ENCODE measurements around the gene SUGCT. TPM values are rescaled to one million over a fixed set of nuclear protein-coding genes. Genes with fewer than 3 reads are reported as not detected.

SUGCT gene
- polyA plus RNA-seq, 1 of the 3 experiments (the other 2 are of a cell fraction): 53.7 TPM

DNA sequence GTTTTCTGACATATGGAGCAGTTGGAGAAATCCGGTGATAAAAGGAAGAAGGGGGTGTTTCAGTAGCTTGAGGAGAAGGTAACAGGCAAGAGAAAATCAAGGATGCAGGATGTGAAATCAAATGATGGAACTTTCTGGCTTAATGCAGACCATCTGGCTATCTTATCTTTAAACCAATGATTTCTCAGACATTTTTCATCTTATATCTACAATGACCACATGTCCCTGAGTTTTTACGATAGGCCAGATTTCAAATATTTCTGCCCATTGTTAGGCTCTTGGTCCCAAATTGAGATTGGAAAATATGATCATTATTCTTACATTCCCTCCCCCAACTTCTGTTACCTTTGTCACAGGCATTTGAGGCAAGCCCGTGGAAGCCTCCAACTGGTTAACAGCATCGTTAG is 486.8 kb downstream of the SUGCT start (continued):
- TF ChIP-seq, protein P1, sequence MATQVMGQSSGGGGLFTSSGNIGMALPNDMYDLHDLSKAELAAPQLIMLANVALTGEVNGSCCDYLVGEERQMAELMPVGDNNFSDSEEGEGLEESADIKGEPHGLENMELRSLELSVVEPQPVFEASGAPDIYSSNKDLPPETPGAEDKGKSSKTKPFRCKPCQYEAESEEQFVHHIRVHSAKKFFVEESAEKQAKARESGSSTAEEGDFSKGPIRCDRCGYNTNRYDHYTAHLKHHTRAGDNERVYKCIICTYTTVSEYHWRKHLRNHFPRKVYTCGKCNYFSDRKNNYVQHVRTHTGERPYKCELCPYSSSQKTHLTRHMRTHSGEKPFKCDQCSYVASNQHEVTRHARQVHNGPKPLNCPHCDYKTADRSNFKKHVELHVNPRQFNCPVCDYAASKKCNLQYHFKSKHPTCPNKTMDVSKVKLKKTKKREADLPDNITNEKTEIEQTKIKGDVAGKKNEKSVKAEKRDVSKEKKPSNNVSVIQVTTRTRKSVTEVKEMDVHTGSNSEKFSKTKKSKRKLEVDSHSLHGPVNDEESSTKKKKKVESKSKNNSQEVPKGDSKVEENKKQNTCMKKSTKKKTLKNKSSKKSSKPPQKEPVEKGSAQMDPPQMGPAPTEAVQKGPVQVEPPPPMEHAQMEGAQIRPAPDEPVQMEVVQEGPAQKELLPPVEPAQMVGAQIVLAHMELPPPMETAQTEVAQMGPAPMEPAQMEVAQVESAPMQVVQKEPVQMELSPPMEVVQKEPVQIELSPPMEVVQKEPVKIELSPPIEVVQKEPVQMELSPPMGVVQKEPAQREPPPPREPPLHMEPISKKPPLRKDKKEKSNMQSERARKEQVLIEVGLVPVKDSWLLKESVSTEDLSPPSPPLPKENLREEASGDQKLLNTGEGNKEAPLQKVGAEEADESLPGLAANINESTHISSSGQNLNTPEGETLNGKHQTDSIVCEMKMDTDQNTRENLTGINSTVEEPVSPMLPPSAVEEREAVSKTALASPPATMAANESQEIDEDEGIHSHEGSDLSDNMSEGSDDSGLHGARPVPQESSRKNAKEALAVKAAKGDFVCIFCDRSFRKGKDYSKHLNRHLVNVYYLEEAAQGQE (IDR thresholded peaks at IDR 0.05; ENCODE audit: low read depth, low read length): no peak
- TF ChIP-seq RXRA (IDR thresholded peaks at IDR 0.05; ENCODE audit: borderline replicate concordance, low read depth) (no peak), TAF1 (IDR thresholded peaks at IDR 0.05; ENCODE audit: borderline replicate concordance, low read depth, low read length) (no peak), FOXJ3 (CRISPR knock-in tag; IDR thresholded peaks at IDR 0.05) (peak; percentile 80)
- TF ChIP-seq, protein P2, sequence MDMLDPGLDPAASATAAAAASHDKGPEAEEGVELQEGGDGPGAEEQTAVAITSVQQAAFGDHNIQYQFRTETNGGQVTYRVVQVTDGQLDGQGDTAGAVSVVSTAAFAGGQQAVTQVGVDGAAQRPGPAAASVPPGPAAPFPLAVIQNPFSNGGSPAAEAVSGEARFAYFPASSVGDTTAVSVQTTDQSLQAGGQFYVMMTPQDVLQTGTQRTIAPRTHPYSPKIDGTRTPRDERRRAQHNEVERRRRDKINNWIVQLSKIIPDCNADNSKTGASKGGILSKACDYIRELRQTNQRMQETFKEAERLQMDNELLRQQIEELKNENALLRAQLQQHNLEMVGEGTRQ (IDR thresholded peaks at IDR 0.05; ENCODE audit: borderline replicate concordance, low read depth, low read length): no peak

GRCh38 chr7:40622941-40623501 is 488.2 kb downstream of the SUGCT start:
- TF ChIP-seq RCOR1 (IDR thresholded peaks at IDR 0.05; ENCODE audit: low read length): peak; percentile 48; the same call in 1 of the 2 replicates
- no peak for TF ChIP-seq TCF12 (IDR thresholded peaks at IDR 0.05)
- peak; percentile 20 for TF ChIP-seq CHD2 (IDR thresholded peaks at IDR 0.05; ENCODE audit: low read length, partially characterized antibody)
- Histone ChIP-seq H3K27me3 (ENCODE audit: insufficient read depth) (no peaks in the 10 kb centered on the region), H3K4me1 (ENCODE audit: control insufficient read depth in 1 of 2, insufficient read depth in 2 of 2, low read depth in 1 of 2, low read length in 1 of 2) (peaks cover 0 to 35% of the 10 kb centered on the region in 2 experiments; a peak in 2 of 4 replicates), H4K20me1 (ENCODE audit: insufficient read depth) (no peaks in the 10 kb centered on the region), H3K36me3 (replicated peaks in 1 of 2; ENCODE audit: control insufficient read depth in 1 of 2, insufficient read depth in 2 of 2, low read length in 1 of 2) (peaks cover 0 to 51% of the 10 kb centered on the region in 2 experiments), H3K9me3 (no peaks in the 10 kb centered on the region), H3K27ac (ENCODE audit: low read depth in 2 of 2, low read length in 1 of 2) (peak overlapping the region in 1 of 2 experiments; percentile 2; a peak in 1 of 4 replicates), H3F3A (replicated peaks; ENCODE audit: insufficient read depth) (no peaks in the 10 kb centered on the region), H3K9me2 (0 out of 2 replicates have a peak, but pooled peaks cover 3% of the 10 kb centered on the region), H3K4me2 (no peak overlapping the region), H3K9ac (no peak overlapping the region), H3K79me2 (ENCODE audit: insufficient read depth) (peaks cover 58% of the 10 kb centered on the region), H3K4me3 (ENCODE audit: low read depth in 2 of 2, low read length in 1 of 2) (no peak overlapping the region), H2AFZ (ENCODE audit: low read depth) (no peak overlapping the region)
- CTCF ChIA-PET: interaction anchor here (0.9 to 1.6 kb wide), 5 partner anchors 13 to 1082 kb away, joined by 3 to 4 read pairs (median 3); no protein-coding TSS in a partner anchor
- POLR2A ChIA-PET: no interaction called here
- WGBS (ENCODE audit: low lambda C conversion rate): 79% methylated on average over 3 of the region's 3 CpGs
- no peak for DNase-seq

DNA sequence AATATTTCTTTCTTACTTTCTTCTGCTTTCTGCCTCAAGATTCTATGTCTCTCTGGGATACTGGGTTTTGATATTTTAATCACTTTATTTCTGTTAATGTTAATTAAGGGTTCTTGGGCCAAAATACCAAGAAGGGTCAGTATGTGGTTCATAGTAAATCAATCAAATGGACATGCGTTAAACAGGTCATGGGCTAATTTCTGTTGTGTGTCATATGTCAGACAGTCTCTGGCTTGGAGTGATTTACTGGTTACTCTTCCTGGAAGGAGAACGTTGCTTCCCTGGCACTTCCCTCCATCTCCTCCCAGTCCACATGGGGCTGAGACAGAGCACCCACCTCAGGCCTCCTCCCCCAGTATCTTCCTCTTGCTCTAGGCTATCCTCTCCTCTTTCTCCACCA is 489.1 kb downstream of the SUGCT start:
- no peaks in the 10 kb centered on the region for H3K9me3 ChIP-seq
- H3K4me3 ChIP-seq (ENCODE audit: low read depth in 2 of 2, low read length in 1 of 2): no peak overlapping the region
- H3K9me2 ChIP-seq: 0 out of 2 replicates have a peak, but pooled peaks cover 3% of the 10 kb centered on the region
- ChIA-PET POLR2A (no interaction called here), CTCF (interaction anchor here (0.7 to 1.4 kb wide), 5 partner anchors 12 to 1081 kb away, joined by 3 to 4 read pairs (median 3); no protein-coding TSS in a partner anchor)
- H3F3A ChIP-seq (replicated peaks; ENCODE audit: insufficient read depth): no peaks in the 10 kb centered on the region
- H3K36me3 ChIP-seq (replicated peaks in 1 of 2; ENCODE audit: control insufficient read depth in 1 of 2, insufficient read depth in 2 of 2, low read length in 1 of 2): peaks cover 0 to 51% of the 10 kb centered on the region in 2 experiments
- H3K9ac ChIP-seq: no peak overlapping the region
- WGBS (ENCODE audit: low lambda C conversion rate): 72% methylated on average over 2 of the region's 2 CpGs
- H3K27me3 ChIP-seq (ENCODE audit: insufficient read depth): no peaks in the 10 kb centered on the region
- H3K79me2 ChIP-seq (ENCODE audit: insufficient read depth): peaks cover 55% of the 10 kb centered on the region
- no peak overlapping the region for H3K4me2 ChIP-seq
- DNase-seq: no peak
- no peaks in the 10 kb centered on the region for H4K20me1 ChIP-seq (ENCODE audit: insufficient read depth)
- H3K27ac ChIP-seq (ENCODE audit: low read depth in 2 of 2, low read length in 1 of 2): peak overlapping the region in 1 of 2 experiments; percentile 35; a peak in 2 of 4 replicates
- peaks cover 0 to 35% of the 10 kb centered on the region in 2 experiments; a peak in 2 of 4 replicates for H3K4me1 ChIP-seq (ENCODE audit: control insufficient read depth in 1 of 2, insufficient read depth in 2 of 2, low read depth in 1 of 2, low read length in 1 of 2)
- H2AFZ ChIP-seq (ENCODE audit: low read depth): no peak overlapping the region
- TF ChIP-seq, protein P2 (IDR thresholded peaks at IDR 0.05; ENCODE audit: borderline replicate concordance, low read depth, low read length): no peak
- TF ChIP-seq TCF12 (IDR thresholded peaks at IDR 0.05) (no peak), RAD21 (IDR thresholded peaks at IDR 0.05; ENCODE audit: low read length) (no peak; the same call in 1 of the 2 replicates), EP300 (IDR thresholded peaks at IDR 0.05; ENCODE audit: borderline replicate concordance in 1 of 2, low read depth in 1 of 2, low read length in 1 of 2) (peak in 1 of 2 experiments; percentile 43; a peak in 2 of 4 replicates), FOSL2 (IDR thresholded peaks at IDR 0.05; ENCODE audit: borderline replicate concordance, low read depth) (no peak), ELF1 (IDR thresholded peaks at IDR 0.05) (no peak), IRF3 (IDR thresholded peaks at IDR 0.05; ENCODE audit: low read depth, low read length) (no peak), RFX5 (IDR thresholded peaks at IDR 0.05; ENCODE audit: low read length) (no peak)

Data from SK-N-SH (cell line).